ENCODE data around the gene AMN1. TPM values are rescaled to one million over a fixed set of nuclear protein-coding genes. Genes with fewer than 3 reads are reported as not detected.
"Not testable (repeated sequence)": the region's sequence is repeated elsewhere in the genome, so short reads cannot be mapped to it uniquely, and the experiment has no call there.

The AMN1 gene
- total RNA-seq, 1 donor from 2014 or later: 5.6 TPM

DNA sequence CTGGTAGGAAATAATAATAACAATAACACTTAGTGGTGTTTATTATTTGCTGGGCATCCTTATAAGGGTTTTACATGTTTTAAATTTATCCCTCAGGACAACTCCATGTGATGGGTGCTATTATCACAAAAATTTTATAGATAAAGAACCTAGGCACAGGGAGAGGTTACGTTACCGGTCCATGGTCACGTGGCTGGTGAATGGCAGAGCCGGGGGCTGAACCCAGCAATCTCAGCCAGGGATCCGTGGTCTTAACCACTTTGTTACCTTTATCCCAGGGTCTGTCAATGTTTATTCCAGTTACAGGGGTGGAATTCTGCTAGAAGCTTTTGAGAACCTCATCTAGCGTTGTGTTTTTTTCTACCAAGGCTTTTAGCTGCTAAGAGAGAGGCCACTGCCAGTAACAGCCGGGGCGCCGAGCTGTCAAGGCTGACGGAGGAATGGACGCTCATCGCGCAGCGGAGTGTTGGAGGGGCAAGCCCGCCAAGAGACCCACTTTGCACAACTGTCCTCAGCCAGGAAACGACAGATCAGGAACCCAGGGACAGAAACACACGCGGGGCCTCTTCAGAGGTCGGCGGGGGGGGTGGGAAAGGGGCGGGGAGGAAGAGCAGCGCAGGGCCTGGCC, 418 bp downstream of the AMN1 start:
- peaks cover 32% of the 10 kb centered on the region for H3K4me1 Mint-ChIP-seq (ENCODE audit: unreplicated experiment)
- H3K27ac Mint-ChIP-seq (ENCODE audit: unreplicated experiment): peak overlapping the region; percentile 96
- H3K36me3 Mint-ChIP-seq (ENCODE audit: low read depth, unreplicated experiment): peaks cover 20% of the 10 kb centered on the region
- peak overlapping the region; percentile 92 for H3K4me3 Mint-ChIP-seq (ENCODE audit: unreplicated experiment)
- TF ChIP-seq, protein P1, sequence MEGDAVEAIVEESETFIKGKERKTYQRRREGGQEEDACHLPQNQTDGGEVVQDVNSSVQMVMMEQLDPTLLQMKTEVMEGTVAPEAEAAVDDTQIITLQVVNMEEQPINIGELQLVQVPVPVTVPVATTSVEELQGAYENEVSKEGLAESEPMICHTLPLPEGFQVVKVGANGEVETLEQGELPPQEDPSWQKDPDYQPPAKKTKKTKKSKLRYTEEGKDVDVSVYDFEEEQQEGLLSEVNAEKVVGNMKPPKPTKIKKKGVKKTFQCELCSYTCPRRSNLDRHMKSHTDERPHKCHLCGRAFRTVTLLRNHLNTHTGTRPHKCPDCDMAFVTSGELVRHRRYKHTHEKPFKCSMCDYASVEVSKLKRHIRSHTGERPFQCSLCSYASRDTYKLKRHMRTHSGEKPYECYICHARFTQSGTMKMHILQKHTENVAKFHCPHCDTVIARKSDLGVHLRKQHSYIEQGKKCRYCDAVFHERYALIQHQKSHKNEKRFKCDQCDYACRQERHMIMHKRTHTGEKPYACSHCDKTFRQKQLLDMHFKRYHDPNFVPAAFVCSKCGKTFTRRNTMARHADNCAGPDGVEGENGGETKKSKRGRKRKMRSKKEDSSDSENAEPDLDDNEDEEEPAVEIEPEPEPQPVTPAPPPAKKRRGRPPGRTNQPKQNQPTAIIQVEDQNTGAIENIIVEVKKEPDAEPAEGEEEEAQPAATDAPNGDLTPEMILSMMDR (IDR thresholded peaks at IDR 0.05; ENCODE audit: unreplicated experiment): no peak
- DNase-seq (ENCODE audit: low spot score): no peak
- peaks cover 11% of the 10 kb centered on the region for H3K27me3 Mint-ChIP-seq (ENCODE audit: unreplicated experiment)
- H3K9me3 Mint-ChIP-seq (ENCODE audit: unreplicated experiment): peaks cover 19% of the 10 kb centered on the region

DNA sequence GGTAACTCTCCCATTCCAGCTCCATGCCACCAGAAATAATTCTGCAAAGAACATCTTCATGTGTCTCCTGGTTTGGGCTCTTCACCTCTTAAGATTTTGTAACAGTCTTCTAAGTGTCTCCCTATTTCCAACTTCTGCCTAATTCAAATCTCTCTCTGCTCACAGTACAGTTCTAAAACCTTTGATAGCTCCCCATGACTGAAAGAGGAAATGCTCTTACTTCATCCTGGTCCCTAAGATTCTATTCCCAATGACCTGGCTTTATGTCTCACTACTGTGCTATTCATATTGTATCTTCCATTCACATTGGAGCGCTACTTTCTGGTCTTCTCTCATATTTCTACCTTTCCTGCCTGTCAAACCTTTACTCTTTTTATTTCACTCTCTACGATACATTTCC, 1.6 kb downstream of the AMN1 start:
- peaks cover 11% of the 10 kb centered on the region for H3K27me3 Mint-ChIP-seq (ENCODE audit: unreplicated experiment)
- H3K9me3 Mint-ChIP-seq (ENCODE audit: unreplicated experiment): peaks cover 14% of the 10 kb centered on the region
- no peak overlapping the region for H3K27ac Mint-ChIP-seq (ENCODE audit: unreplicated experiment)
- TF ChIP-seq, protein P1 (IDR thresholded peaks at IDR 0.05; ENCODE audit: unreplicated experiment): no peak
- peak overlapping the region; percentile 53 for H3K4me3 Mint-ChIP-seq (ENCODE audit: unreplicated experiment)
- peaks cover 15% of the 10 kb centered on the region for H3K36me3 Mint-ChIP-seq (ENCODE audit: low read depth, unreplicated experiment)
- H3K4me1 Mint-ChIP-seq (ENCODE audit: unreplicated experiment): peaks cover 27% of the 10 kb centered on the region
- DNase-seq (ENCODE audit: low spot score): no peak

DNA sequence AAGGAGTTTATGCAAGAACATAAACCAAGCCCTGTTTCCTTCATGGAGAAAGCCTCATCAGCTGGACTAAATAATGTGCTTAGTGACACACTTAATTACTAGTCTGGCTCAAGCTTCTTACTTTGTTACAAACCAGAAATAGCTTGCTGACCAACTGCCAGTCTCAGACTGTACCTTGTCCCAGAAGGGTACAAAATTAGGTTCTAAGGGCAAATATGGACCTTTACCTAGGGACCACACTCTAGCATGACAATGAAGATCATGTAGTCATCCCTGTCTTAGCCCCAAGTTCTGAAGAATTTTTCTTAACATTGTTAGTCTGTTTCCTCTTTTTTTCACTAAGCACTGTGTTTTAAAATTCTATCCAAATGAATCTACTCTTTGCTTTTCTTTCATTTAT, 2.2 kb downstream of the AMN1 start:
- Mint-ChIP-seq H3K9me3 (ENCODE audit: unreplicated experiment) (peaks cover 14% of the 10 kb centered on the region), H3K4me3 (ENCODE audit: unreplicated experiment) (no peak overlapping the region), H3K36me3 (ENCODE audit: low read depth, unreplicated experiment) (peaks cover 15% of the 10 kb centered on the region), H3K27ac (ENCODE audit: unreplicated experiment) (no peak overlapping the region), H3K4me1 (ENCODE audit: unreplicated experiment) (peaks cover 20% of the 10 kb centered on the region), H3K27me3 (ENCODE audit: unreplicated experiment) (peaks cover 14% of the 10 kb centered on the region)
- DNase-seq (ENCODE audit: low spot score): no peak
- TF ChIP-seq, protein P1 (IDR thresholded peaks at IDR 0.05; ENCODE audit: unreplicated experiment): no peak

DNA sequence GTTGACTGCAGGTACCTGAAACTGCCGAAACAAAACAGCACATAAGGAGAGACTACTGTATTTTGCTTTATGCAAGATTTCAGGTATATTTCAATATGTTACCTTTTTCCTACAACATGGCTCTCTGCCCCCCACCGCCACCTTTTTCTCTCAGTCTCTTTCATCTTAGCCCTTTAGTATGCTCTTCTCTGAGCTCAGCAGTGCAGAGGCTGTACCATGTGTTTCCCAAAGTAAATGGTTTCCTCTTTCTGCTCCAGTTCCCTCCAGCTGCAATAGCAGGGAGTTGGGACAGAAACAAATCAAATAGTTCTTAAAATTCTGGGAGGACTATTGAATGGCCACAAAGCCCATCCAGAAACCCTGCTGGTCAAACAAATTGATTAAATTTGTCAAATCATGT, 4.3 kb downstream of the AMN1 start:
- peaks cover 4% of the 10 kb centered on the region for H3K36me3 Mint-ChIP-seq (ENCODE audit: low read depth, unreplicated experiment)
- no peak overlapping the region for H3K27ac Mint-ChIP-seq (ENCODE audit: unreplicated experiment)
- no peak overlapping the region for H3K4me3 Mint-ChIP-seq (ENCODE audit: unreplicated experiment)
- H3K27me3 Mint-ChIP-seq (ENCODE audit: unreplicated experiment): peaks cover 7% of the 10 kb centered on the region
- peaks cover 4% of the 10 kb centered on the region for H3K9me3 Mint-ChIP-seq (ENCODE audit: unreplicated experiment)
- no peak for DNase-seq (ENCODE audit: low spot score)
- TF ChIP-seq, protein P1 (IDR thresholded peaks at IDR 0.05; ENCODE audit: unreplicated experiment): no peak
- peaks cover 11% of the 10 kb centered on the region for H3K4me1 Mint-ChIP-seq (ENCODE audit: unreplicated experiment)

DNA sequence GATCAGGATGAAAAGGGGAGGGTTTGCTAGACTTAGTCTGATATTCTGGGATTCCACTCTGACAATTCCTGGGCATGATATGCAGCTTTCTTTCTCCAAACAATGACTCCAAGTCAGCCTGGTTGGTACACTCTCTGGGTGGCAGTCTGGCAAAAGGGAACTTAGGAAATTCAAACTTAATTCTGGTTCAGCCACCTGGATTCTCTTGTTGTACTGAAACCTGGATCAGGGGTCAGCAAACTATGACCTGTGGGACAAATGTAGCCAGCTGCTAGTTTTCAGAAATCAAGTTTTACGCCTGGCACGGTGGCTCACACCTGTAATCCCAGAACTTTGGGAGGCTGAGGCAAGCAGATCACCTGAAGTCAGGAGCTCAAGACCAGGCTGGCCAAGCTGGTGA, 6.2 kb downstream of the AMN1 start:
- Mint-ChIP-seq H3K4me1 (ENCODE audit: unreplicated experiment) (peaks cover 6% of the 10 kb centered on the region), H3K27me3 (ENCODE audit: unreplicated experiment) (peaks cover 2% of the 10 kb centered on the region), H3K36me3 (ENCODE audit: low read depth, unreplicated experiment) (peaks cover 16% of the 10 kb centered on the region), H3K9me3 (ENCODE audit: unreplicated experiment) (no peaks in the 10 kb centered on the region), H3K27ac (ENCODE audit: unreplicated experiment) (no peak overlapping the region), H3K4me3 (ENCODE audit: unreplicated experiment) (peak overlapping the region; percentile 21)
- no peak for DNase-seq (ENCODE audit: low spot score)
- TF ChIP-seq, protein P1 (IDR thresholded peaks at IDR 0.05; ENCODE audit: unreplicated experiment): no peak

DNA sequence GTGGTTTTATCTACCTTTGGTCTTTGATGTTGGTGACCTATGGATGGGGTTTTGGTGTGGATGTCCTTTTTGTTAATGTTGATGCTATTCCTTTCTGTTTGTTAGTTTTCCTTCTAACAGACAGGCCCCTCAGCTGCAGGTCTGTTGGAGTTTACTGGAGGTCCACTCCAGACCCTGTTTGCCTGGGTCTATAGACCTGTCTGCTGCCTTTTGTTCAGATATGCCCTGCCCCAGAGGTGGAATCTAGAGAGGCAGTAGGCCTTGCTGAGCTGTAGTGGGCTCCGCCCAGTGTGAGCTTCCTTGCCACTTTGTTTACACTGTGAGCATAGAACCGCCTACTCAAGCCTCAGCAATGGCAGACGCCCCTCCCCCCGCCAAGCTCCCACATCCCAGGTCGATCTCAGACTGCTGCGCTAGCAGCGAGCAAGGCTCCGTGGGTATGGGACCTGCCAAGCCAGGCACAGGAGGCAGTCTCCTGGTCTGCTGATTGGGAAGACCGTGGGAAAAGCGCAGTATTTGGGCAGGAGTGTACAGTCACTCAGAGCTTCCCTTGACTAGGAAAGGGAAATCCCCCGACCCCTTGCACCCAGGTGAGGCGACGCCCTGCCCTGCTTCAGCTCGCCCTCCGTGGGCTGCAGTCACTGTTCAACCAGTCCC, 10.2 kb downstream of the AMN1 start:
- not testable (repeated sequence) for H3K4me1 Mint-ChIP-seq (ENCODE audit: unreplicated experiment); H3K4me3 Mint-ChIP-seq (ENCODE audit: unreplicated experiment); H3K9me3 Mint-ChIP-seq (ENCODE audit: unreplicated experiment); H3K27ac Mint-ChIP-seq (ENCODE audit: unreplicated experiment); H3K27me3 Mint-ChIP-seq (ENCODE audit: unreplicated experiment); DNase-seq (ENCODE audit: low spot score)
- peaks cover 22% of the 10 kb centered on the region for H3K36me3 Mint-ChIP-seq (ENCODE audit: low read depth, unreplicated experiment)

DNA sequence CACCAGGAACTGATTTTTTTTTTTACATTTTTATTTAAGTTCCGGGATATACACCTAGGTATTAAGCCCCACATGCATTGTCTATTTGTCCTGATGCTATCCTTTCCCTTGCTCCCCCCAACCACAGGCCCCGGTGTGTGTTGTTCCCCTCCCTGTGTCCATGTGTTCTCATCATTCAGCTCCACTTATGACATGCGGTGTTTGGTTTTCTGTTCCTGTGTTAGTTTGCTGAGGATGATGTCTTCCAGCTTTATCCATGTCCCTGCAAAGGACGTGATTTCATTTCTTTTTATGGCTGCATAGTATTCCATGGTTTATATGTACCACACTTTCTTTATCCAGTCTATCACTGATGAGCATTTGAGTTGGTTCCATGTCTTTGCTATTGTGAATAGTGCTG, 11.8 kb downstream of the AMN1 start:
- not testable (repeated sequence) for DNase-seq (ENCODE audit: low spot score); H3K4me1 Mint-ChIP-seq (ENCODE audit: unreplicated experiment); H3K27me3 Mint-ChIP-seq (ENCODE audit: unreplicated experiment); H3K4me3 Mint-ChIP-seq (ENCODE audit: unreplicated experiment); H3K27ac Mint-ChIP-seq (ENCODE audit: unreplicated experiment); H3K9me3 Mint-ChIP-seq (ENCODE audit: unreplicated experiment)
- H3K36me3 Mint-ChIP-seq (ENCODE audit: low read depth, unreplicated experiment): peaks cover 22% of the 10 kb centered on the region

All from endothelial cell (in vitro differentiated cells).